Retinal pigment epithelial cell (primary cell): ENCODE measurements around the gene TPP1.

Experiments
- DNase-seq: peaks from one replicate; pipeline ENCODE4 v3.0.0-alpha.2; 2010; ENCODE audit warnings: low read depth
- H3K4me3 ChIP-seq: 2 replicates; pipeline ENCODE4 v1.5.1; 2011; ENCODE audit warnings: mild to moderate bottlenecking, low read length, control low read depth, moderate library complexity
- TF ChIP-seq, protein P1 (sequence below): conservative IDR thresholded peaks from 2 replicates; pipeline ENCODE4 v1.5.1; 2011; ENCODE audit warnings: low read depth, low read length, control low read depth, inconsistent platforms

Gene TPP1

GRCh38 chr11:6628526-6628925 lies 9.3 kb upstream of the TPP1 start:
- no peak overlapping the region for H3K4me3 ChIP-seq
- TF ChIP-seq, protein P1, sequence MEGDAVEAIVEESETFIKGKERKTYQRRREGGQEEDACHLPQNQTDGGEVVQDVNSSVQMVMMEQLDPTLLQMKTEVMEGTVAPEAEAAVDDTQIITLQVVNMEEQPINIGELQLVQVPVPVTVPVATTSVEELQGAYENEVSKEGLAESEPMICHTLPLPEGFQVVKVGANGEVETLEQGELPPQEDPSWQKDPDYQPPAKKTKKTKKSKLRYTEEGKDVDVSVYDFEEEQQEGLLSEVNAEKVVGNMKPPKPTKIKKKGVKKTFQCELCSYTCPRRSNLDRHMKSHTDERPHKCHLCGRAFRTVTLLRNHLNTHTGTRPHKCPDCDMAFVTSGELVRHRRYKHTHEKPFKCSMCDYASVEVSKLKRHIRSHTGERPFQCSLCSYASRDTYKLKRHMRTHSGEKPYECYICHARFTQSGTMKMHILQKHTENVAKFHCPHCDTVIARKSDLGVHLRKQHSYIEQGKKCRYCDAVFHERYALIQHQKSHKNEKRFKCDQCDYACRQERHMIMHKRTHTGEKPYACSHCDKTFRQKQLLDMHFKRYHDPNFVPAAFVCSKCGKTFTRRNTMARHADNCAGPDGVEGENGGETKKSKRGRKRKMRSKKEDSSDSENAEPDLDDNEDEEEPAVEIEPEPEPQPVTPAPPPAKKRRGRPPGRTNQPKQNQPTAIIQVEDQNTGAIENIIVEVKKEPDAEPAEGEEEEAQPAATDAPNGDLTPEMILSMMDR: no peak
- DNase-seq: no peak

DNA sequence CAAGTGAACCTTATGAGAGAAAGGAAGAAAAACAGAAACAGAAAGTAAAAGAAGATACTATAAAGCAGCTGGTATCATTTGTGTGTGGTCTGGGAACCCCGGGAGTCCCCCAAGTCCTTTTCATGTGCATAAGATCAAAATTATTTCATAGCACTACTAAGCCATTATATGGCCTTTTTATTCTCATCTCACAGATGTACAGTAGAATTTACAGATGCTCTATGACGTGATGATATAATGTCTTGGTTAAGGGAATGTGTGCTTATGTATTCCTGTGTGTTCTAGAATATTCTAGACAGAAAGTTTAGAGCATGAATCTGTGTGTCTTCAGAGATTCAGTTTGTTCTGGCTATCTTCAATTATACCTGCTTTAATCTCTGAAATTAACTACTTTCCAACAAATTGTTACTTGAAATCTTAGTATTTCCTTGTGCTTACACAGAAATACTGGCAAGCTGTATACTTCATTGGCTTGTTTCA lies 8.6 kb upstream of the TPP1 start:
- DNase-seq: no peak
- TF ChIP-seq, protein P1: no peak
- no peak overlapping the region for H3K4me3 ChIP-seq

DNA sequence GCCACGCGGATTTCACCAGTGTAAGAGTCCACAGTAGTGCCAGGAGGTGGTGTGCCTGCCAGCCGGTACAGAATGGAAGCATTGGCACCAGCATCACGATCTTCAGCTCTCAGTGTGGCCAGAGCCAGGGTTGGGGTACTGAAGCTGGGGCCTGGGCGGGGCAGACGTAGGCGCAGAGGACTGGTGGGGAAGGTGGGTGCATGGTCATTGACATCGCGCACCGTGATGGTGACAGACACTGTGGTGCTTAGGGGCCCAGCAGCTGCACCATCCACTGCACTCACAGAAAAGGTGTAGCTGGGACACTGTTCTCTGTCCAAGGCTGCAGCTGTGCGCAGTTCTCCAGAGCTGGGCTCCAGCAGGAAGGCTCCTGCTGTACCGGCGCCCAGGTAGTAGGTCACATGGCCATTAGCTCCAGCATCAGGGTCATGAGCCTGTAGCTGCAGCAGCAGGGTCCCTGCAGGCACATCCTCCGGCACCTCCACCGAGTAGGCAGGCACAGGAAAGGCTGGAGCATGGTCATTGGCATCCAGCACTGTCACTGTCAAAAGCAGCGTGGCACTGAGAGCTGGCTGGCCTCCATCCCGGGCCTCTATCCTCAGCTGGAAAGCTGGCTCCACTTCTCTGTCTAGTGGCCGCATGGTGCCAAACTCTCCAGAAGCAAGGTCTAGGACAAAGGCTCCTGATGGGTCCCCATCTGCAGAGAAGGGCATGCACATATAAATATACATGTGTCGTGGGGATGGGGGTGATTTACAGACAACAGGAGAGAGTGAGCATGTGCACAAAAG lies 7.9 kb upstream of the TPP1 start:
- TF ChIP-seq, protein P1: no peak
- no peak for DNase-seq

DNA sequence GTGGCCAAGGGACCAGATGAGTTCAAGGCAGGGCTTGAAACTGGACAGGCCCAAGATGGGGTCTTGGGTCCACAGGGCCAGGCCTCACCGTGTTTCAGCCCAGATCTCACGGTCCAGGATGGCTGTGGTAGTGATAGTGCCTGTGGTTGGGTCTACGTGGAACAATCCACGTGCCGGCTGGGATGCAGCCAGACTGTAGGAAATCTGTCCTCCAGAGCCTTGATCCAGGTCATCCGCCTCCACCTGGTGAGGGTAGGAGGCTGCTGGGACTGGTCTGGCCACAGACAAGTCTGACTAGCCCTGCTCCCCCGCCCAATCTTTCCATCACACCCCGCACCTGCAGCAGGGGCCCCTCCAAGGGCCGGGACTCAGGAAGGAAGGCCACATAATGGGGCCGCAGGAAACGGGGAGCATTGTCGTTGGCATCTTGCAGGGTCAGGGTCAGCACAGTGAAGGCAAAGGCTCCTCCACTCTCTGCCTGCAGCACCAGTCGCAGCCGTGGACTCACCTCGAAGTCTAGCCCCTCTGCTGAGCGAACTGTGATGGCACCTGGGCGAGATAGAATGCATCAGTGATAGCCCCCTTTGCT lies 6.7 kb upstream of the TPP1 start:
- DNase-seq: no peak
- H3K4me3 ChIP-seq: no peak overlapping the region
- TF ChIP-seq, protein P1: no peak

More for the DNA sequence above, 7.9 kb upstream of the TPP1 start:
- no peak overlapping the region for H3K4me3 ChIP-seq

DNA sequence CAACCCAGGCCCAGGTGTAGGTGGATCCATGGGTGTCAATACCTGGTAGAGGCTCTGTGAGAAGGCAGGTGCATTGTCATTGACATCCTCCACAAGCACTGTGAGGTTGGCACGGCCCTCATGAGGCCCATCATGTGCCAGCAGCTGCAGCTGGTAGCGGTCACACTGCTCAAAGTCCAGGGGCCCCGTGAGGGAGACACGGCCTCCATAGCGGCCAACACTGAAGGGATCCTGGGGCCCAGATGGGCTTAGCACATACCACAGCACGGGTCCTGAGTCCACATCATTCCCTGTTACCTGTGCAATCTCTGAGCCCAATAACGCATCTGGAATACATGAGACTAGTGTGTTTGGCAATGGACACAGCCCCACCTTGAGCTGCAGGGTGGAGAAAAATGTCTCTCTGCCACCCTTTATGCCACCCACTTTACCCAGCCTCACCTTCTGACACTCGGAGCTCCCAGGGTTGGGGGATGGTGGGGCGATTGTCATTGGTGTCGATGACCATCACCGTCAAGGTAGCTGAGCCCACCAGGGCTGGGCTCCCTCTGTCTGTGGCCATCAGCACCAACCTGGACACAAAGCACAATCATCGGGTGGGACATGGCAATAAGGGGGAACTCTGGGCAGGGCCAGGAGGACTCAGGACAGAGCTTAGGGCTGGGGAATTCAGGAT lies 6.1 kb upstream of the TPP1 start:
- H3K4me3 ChIP-seq: no peak overlapping the region
- no peak for DNase-seq
- TF ChIP-seq, protein P1: no peak

- no peak overlapping the region for H3K4me3 ChIP-seq
- DNase-seq: no peak
- TF ChIP-seq, protein P1: no peak
Observed at GRCh38 chr11:6623391-6624363, 4.5 kb upstream of the TPP1 start.
